NCI-H2107 treated with DMSO at 0.1 percent for 48 hours (cell line): ENCODE results near the gene WDR47.
A peak's percentile ranks its signal among the peaks of the same experiment; 100 is the strongest.
"Not testable (repeated sequence)": the region's sequence is repeated elsewhere in the genome, so short reads cannot be mapped to it uniquely, and the experiment has no call there.

ENCODE experiments used
- DNase-seq: peaks from one replicate; lab custom pipeline; 2025; ENCODE audit not compliant: unreplicated experiment; lab: John Stamatoyannopoulos, UW

WDR47 gene

GRCh38 chr1:109056064-109056463, 14.2 kb upstream of the WDR47 start:
- no peak for DNase-seq

GRCh38 chr1:109052145-109052544, 10.2 kb upstream of the WDR47 start:
- DNase-seq, result not testable (repeated sequence)

GRCh38 chr1:109050228-109050995, 8.5 kb upstream of the WDR47 start:
- no peak for DNase-seq

- DNase-seq, result no peak
These were observed 6.4 kb upstream of the WDR47 start for GRCh38 chr1:109048335-109048734.

- DNase-seq, result no peak
These were observed 5.4 kb upstream of the WDR47 start for GRCh38 chr1:109047339-109047738.

GRCh38 chr1:109046671-109047070, 4.8 kb upstream of the WDR47 start:
- DNase-seq, result no peak

GRCh38 chr1:109045595-109045994, 3.7 kb upstream of the WDR47 start:
- DNase-seq, result no peak

GRCh38 chr1:109040989-109041620, 797 bp downstream of the WDR47 start:
- no peak for DNase-seq

- no peak for DNase-seq
These were observed 1.3 kb downstream of the WDR47 start for GRCh38 chr1:109040627-109040988.

GRCh38 chr1:109034382-109034781, 7.5 kb downstream of the WDR47 start:
- no peak for DNase-seq

- DNase-seq, result not testable (repeated sequence)
These were observed 12.4 kb downstream of the WDR47 start for GRCh38 chr1:109029493-109029892.

- DNase-seq, result no peak
These were observed 14.1 kb downstream of the WDR47 start for GRCh38 chr1:109027841-109028240.

- DNase-seq, result no peak
These were observed 16.2 kb downstream of the WDR47 start for GRCh38 chr1:109025694-109026093.

- DNase-seq, result no peak
These were observed 17.3 kb downstream of the WDR47 start for GRCh38 chr1:109024646-109025045.

GRCh38 chr1:109020693-109021257, 21.1 kb downstream of the WDR47 start:
- no peak for DNase-seq

- DNase-seq, result not testable (repeated sequence)
These were observed 24.2 kb downstream of the WDR47 start for GRCh38 chr1:109017719-109018118.

- DNase-seq, result no peak
These were observed 24.8 kb downstream of the WDR47 start for GRCh38 chr1:109017134-109017533.

- no peak for DNase-seq
These were observed 30.6 kb downstream of the WDR47 start for GRCh38 chr1:109011335-109011734.

- not testable (repeated sequence) for DNase-seq
These were observed 45.3 kb downstream of the WDR47 start for GRCh38 chr1:108996622-108997021.

- DNase-seq, result peak; percentile 62
These were observed 58.8 kb downstream of the WDR47 start for GRCh38 chr1:108983114-108983513.

- no peak for DNase-seq
These were observed 65.2 kb downstream of the WDR47 start for GRCh38 chr1:108976658-108977057.

GRCh38 chr1:108972951-108973350, 69.0 kb downstream of the WDR47 start:
- no peak for DNase-seq
